CD14-positive monocyte (primary cell): Measurements from ENCODE around the gene PISD. TPM values are rescaled to one million over a fixed set of nuclear protein-coding genes. Genes with fewer than 3 reads are reported as not detected.

ENCODE experiments used
- DNase-seq, 3 donors: peaks; one replicate each; pipeline ENCODE4 v3.0.0-alpha.2; 2011 to 2022
- H2AFZ ChIP-seq: 2 replicates; pipeline ENCODE4 v1.6.0; 2012; ENCODE audit warnings: mild to moderate bottlenecking, low read depth, low read length, inconsistent platforms; ENCODE audit not compliant: insufficient read depth, poor library complexity, severe bottlenecking
- H3K27ac ChIP-seq, 2 donors: 1 replicate in 1 of 2; 2 replicates in 1 of 2; pipeline ENCODE4 v1.5.1; 2012 to 2013; ENCODE audit warnings: low read length in 2 of 2, control low read depth in 1 of 2, inconsistent platforms in 1 of 2, low read depth in 1 of 2, mild to moderate bottlenecking in 1 of 2
- H3K27me3 ChIP-seq, 2 donors: one replicate each; pipeline versions ENCODE4 v1.6.0 to v1.6.1; 2011 to 2013; ENCODE audit warnings: low read length in 2 of 2; ENCODE audit not compliant: control insufficient read depth in 2 of 2, insufficient read depth in 2 of 2
- H3K36me3 ChIP-seq, 2 donors: replicated peaks in 1 of 2; 1 replicate in 1 of 2; 2 replicates in 1 of 2; pipeline versions ENCODE4 v1.5.1 to v1.6.1; 2012 to 2013; ENCODE audit warnings: low read length in 2 of 2, control low read depth in 1 of 2, inconsistent platforms in 1 of 2, mild to moderate bottlenecking in 1 of 2; ENCODE audit not compliant: insufficient read depth in 2 of 2, control insufficient read depth in 1 of 2
- H3K4me1 ChIP-seq, 2 donors: 1 replicate in 1 of 2; 2 replicates in 1 of 2; pipeline versions ENCODE4 v1.5.1 to v1.6.1; 2012 to 2013; ENCODE audit warnings: low read length in 2 of 2, control low read depth in 1 of 2, inconsistent platforms in 1 of 2, mild to moderate bottlenecking in 1 of 2, moderate library complexity in 1 of 2; ENCODE audit not compliant: insufficient read depth in 2 of 2, control insufficient read depth in 1 of 2
- H3K4me2 ChIP-seq: replicated peaks from 2 replicates; pipeline ENCODE3; 2012; ENCODE audit warnings: low read length, moderate library complexity, mild to moderate bottlenecking; ENCODE audit not compliant: poor library complexity, severe bottlenecking; ENCODE audit errors: extremely low read depth
- H3K4me3 ChIP-seq, 3 experiments: fragments of 200-600 bp in 1 of 3; sonication (generic) in 1 of 3; replicated peaks in 1 of 3; 1 replicate in 2 of 3; 2 replicates in 1 of 3; pipeline ENCODE4 v1.5.1; 2011 to 2013; ENCODE audit warnings: low read length in 3 of 3, mild to moderate bottlenecking in 3 of 3, control low read depth in 2 of 3, low read depth in 2 of 3, inconsistent platforms in 1 of 3, moderate library complexity in 1 of 3
- H3K79me2 ChIP-seq: 2 replicates; pipeline ENCODE4 v1.6.0; 2012; ENCODE audit warnings: mild to moderate bottlenecking, control low read depth, inconsistent platforms, low read length, moderate library complexity; ENCODE audit not compliant: insufficient read depth
- H3K9ac ChIP-seq: 2 replicates; pipeline ENCODE4 v1.6.0; 2017; ENCODE audit warnings: low read length, mild to moderate bottlenecking; ENCODE audit not compliant: insufficient read depth, poor library complexity, severe bottlenecking
- H3K9me3 ChIP-seq, 2 donors: replicated peaks in 1 of 2; 1 replicate in 1 of 2; 2 replicates in 1 of 2; pipeline versions ENCODE4 v1.5.1 to v1.6.1; 2012 to 2013; ENCODE audit warnings: low read length in 2 of 2, control low read depth in 1 of 2; ENCODE audit not compliant: control insufficient read depth in 1 of 2, insufficient read depth in 1 of 2
- H4K20me1 ChIP-seq: 2 replicates; pipeline ENCODE4 v1.6.0; 2012; ENCODE audit warnings: mild to moderate bottlenecking, low read length, control low read depth, moderate library complexity; ENCODE audit not compliant: insufficient read depth
- H3K27ac Mint-ChIP-seq, 7 donors: one replicate each; pipeline ENCODE4 v1.8.0; 2020; ENCODE audit warnings: mild to moderate bottlenecking in 7 of 7, mixed read lengths in 7 of 7, moderate library complexity in 6 of 7, inconsistent platforms in 2 of 7
- H3K27me3 Mint-ChIP-seq, 3 donors: one replicate each; pipeline ENCODE4 v1.8.0; 2021 to 2022; ENCODE audit warnings: low read depth in 3 of 3, mild to moderate bottlenecking in 3 of 3, mixed read lengths in 3 of 3, moderate library complexity in 3 of 3, inconsistent platforms in 1 of 3
- H3K36me3 Mint-ChIP-seq, 2 donors: one replicate each; pipeline ENCODE4 v1.8.0; 2020; ENCODE audit warnings: mixed read lengths in 2 of 2, inconsistent platforms in 1 of 2, mild to moderate bottlenecking in 1 of 2
- H3K4me1 Mint-ChIP-seq: one replicate; pipeline ENCODE4 v1.8.0; 2020; ENCODE audit warnings: mild to moderate bottlenecking, mixed read lengths
- H3K4me3 Mint-ChIP-seq, 2 donors: one replicate each; pipeline ENCODE4 v1.8.0; 2020; ENCODE audit warnings: mild to moderate bottlenecking in 2 of 2, mixed read lengths in 2 of 2, moderate library complexity in 1 of 2
- H3K9me3 Mint-ChIP-seq, 7 donors: one replicate each; pipeline ENCODE4 v1.8.0; 2020 to 2022; ENCODE audit warnings: mixed read lengths in 7 of 7, mild to moderate bottlenecking in 6 of 7, moderate library complexity in 6 of 7, inconsistent platforms in 2 of 7
- WGBS: methylation state at CpG from one replicate; pipeline ENCODE4 v1.1.5; 2013; ENCODE audit warnings: missing lambda C conversion rate; ENCODE audit not compliant: insufficient coverage; 5-methylcytosine and 5-hydroxymethylcytosine counted together
- intact Hi-C, 2 donors: fragments of 100-400 bp; cut with micrococcal nuclease; formaldehyde crosslinking; loops; one replicate each; pipeline versions ENCODE4 v1.15.0 to v1.15.1; 2023
- polyA plus RNA-seq, 3 donors: library from polyadenylated mRNA; depleted of rRNA in 1 of 3; unstranded in 2 of 3; stranded (reverse) in 1 of 3; fragments of 300-500 nt in 2 of 3; fragments of >200 nt in 1 of 3; fragmentation: Illumina TruSeq in 2 of 3; gene quantifications; 1 replicate in 2 of 3; 2 replicates in 1 of 3; pipeline ENCODE4 v1.2.3, GENCODE V29; 2012 to 2021
- TF ChIP-seq, protein P1 (sequence below): fragments of 200-600 bp; IDR thresholded peaks from one replicate; pipeline ENCODE4 v1.8.0; 2022; ENCODE audit warnings: antibody characterized with exemption, mild to moderate bottlenecking

PISD gene
- polyA plus RNA-seq, 3 donors = 38.1 to 112 (median 45.3) TPM

DNA sequence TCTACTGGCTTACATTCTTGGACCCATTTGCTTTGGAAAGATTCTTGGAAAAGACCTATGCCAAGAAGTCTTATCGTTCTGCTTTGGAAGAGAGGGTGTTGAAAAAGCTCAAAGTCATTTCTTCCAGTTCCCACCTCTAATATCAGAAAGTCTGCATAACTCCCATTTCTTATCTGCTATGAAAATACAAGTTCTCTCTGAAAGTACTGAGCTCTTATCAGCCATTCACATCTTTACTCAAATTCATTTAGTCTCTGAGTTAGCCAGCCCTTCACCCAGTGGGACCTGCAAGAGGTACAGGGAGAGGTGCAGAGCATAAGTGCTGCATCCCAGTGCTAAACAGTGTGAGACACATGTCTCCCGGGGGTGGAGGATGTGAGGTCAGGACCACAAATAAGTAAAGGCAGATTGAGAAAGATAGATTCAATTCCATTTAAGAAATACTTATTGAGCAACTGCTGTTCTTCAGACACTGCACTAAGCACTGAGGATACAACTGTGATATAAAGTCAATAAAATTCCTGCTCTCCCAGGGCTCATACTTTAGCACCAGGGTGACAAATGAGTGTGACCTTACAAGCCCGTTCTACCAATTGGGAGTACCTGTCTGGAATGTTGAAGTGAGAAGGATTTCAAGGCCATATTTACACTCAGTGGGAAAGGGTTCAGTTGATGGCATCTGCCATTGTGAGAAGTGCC is 76.7 kb downstream of the PISD start:
- DNase-seq = peak in 1 of 3 donors; percentile 10
- Mint-ChIP-seq H3K27ac (peak overlapping the region in 2 of 7 donors; percentile 0 to 27), H3K27me3 (no peaks in the 10 kb centered on the region), H3K4me1 (peaks cover 21% of the 10 kb centered on the region), H3K9me3 (peaks cover 0 to 3% (median 0%) of the 10 kb centered on the region in 7 donors), H3K36me3 (peaks cover 37 to 47% of the 10 kb centered on the region in 2 donors), H3K4me3 (no peak overlapping the region)
- H3K27ac ChIP-seq = no peak overlapping the region
- intact Hi-C loops = no loop called here
- H3K4me3 ChIP-seq = no peak overlapping the region
- no peaks in the 10 kb centered on the region for H4K20me1 ChIP-seq
- WGBS = no CpG with 5 or more reads among the region's 3 CpGs
- H2AFZ ChIP-seq = no peak overlapping the region
- H3K4me2 ChIP-seq = no peak overlapping the region
- peaks cover 20 to 47% of the 10 kb centered on the region in 2 donors for H3K36me3 ChIP-seq
- TF ChIP-seq, protein P1, sequence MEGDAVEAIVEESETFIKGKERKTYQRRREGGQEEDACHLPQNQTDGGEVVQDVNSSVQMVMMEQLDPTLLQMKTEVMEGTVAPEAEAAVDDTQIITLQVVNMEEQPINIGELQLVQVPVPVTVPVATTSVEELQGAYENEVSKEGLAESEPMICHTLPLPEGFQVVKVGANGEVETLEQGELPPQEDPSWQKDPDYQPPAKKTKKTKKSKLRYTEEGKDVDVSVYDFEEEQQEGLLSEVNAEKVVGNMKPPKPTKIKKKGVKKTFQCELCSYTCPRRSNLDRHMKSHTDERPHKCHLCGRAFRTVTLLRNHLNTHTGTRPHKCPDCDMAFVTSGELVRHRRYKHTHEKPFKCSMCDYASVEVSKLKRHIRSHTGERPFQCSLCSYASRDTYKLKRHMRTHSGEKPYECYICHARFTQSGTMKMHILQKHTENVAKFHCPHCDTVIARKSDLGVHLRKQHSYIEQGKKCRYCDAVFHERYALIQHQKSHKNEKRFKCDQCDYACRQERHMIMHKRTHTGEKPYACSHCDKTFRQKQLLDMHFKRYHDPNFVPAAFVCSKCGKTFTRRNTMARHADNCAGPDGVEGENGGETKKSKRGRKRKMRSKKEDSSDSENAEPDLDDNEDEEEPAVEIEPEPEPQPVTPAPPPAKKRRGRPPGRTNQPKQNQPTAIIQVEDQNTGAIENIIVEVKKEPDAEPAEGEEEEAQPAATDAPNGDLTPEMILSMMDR = no peak
- H3K9me3 ChIP-seq = no peaks in the 10 kb centered on the region
- H3K9ac ChIP-seq = peak overlapping the region; percentile 10
- no peaks in the 10 kb centered on the region for H3K79me2 ChIP-seq
- no peaks in the 10 kb centered on the region for H3K27me3 ChIP-seq
- H3K4me1 ChIP-seq = peaks cover 14 to 20% of the 10 kb centered on the region in 2 donors

DNA sequence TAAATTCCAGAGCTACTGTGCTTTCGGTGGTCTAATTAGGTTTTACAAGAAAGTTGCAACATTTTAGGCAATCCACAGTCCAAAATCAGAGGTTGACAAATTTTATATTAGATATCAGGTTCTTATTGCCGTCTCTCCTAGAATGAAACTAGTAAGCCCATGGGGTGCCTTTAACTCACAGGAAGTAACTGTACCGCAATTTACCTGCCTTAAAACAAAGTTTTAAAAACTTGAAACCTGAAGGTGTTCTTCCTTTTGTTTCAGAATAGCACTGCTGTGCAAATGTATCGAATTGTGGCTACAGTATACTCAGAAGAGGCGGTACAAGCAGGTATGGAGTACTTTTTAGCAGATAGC is 77.2 kb downstream of the PISD start:
- no peak overlapping the region for H3K4me3 ChIP-seq
- peaks cover 14 to 20% of the 10 kb centered on the region in 2 donors for H3K4me1 ChIP-seq
- H4K20me1 ChIP-seq = no peaks in the 10 kb centered on the region
- WGBS = 100% methylated on average over 2 of the region's 5 CpGs
- Mint-ChIP-seq H3K27me3 (no peaks in the 10 kb centered on the region), H3K36me3 (peaks cover 38 to 49% of the 10 kb centered on the region in 2 donors), H3K4me3 (no peak overlapping the region), H3K9me3 (peaks cover 0 to 3% (median 0%) of the 10 kb centered on the region in 7 donors), H3K27ac (no peak overlapping the region), H3K4me1 (peaks cover 21% of the 10 kb centered on the region)
- no peaks in the 10 kb centered on the region for H3K9me3 ChIP-seq
- H3K79me2 ChIP-seq = no peaks in the 10 kb centered on the region
- no peak overlapping the region for H3K4me2 ChIP-seq
- H2AFZ ChIP-seq = no peak overlapping the region
- H3K27ac ChIP-seq = no peak overlapping the region
- TF ChIP-seq, protein P1 = no peak
- intact Hi-C loops = no loop called here
- DNase-seq = no peak
- H3K36me3 ChIP-seq = peaks cover 20 to 47% of the 10 kb centered on the region in 2 donors
- no peaks in the 10 kb centered on the region for H3K27me3 ChIP-seq
- no peak overlapping the region for H3K9ac ChIP-seq
